ENCODE measurements around the gene MPRIP.
"Not testable (repeated sequence)": the region's sequence is repeated elsewhere in the genome, so short reads cannot be mapped to it uniquely, and the experiment has no call there.

The MPRIP gene

DNA sequence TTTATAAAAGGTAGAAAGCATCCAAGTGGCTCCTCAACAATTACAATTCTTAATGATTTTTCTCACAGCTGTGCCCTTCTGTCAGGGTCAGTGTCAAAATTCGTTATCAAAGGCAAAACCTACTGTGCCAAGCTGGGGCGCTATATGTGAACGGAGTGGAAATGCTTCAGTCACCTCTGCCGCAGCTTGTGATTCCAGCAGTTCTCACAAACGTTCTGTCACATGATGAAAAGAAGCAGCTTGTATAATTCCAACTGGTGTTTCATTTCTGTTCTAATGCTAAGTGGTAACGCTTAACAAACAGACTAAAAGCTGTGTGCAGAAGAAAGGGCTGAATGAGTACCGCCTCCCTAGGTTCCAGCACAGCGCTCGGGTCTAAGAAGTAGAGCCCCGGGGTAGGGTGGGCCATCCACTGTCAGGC lies 149.7 kb downstream of the MPRIP start:
- no peak for DNase-seq

DNA sequence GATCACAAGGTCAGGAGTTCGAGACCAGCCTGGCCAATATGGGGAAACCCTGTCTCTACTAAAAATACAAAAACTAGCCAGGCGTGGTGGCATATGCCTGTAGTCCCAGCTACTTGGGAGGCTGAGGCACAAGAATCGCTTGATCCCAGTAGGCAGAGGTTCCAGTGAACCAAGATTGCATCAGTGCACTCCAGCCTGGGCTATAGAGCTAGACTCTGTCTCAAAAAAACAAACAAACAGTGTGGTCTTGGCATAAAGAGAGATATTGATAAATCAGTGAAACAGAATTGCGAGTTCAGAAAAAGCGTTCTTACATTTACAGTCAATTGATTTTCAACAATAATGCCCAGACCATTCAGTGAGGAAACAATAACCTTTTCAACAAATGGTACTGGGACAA lies 153.2 kb downstream of the MPRIP start:
- not testable (repeated sequence) for DNase-seq

DNA sequence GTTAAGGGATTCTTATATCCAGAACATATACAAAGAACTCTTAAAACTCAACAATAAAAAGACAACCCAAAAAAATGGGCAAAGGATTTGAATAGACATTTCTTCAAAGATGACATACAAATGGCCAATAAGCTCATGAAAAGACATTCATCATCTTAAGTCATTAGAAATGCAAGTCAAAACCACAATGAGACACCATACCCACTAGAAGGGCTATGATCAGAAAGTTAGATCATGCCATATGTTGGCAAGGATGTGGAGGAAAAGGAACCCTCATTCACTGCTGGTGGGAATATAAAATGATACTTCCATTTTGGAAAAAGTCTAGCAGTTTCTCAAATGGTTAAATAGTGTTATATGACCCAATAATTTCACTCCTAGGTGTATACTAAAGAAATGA lies 154.5 kb downstream of the MPRIP start:
- DNase-seq, result no peak

DNA sequence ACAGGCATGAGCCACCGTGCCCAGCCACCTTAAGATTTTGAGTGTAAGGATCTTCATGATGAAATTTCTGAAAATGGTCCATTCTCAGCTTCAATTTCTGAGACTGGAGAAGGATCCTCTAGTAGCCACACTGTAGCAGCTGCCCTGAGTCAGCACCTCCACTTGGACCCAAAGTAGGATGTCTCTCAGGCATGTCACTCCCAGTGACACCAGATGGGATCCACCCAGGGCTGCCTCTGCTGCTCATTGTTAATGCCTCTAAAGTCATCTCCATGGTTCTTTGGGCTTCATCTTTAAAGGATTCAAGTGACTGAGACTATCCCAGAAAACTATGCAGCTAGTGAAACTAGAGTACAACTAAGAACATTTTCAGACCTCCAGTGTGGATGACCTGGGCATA lies 156.0 kb downstream of the MPRIP start:
- DNase-seq, result no peak

DNA sequence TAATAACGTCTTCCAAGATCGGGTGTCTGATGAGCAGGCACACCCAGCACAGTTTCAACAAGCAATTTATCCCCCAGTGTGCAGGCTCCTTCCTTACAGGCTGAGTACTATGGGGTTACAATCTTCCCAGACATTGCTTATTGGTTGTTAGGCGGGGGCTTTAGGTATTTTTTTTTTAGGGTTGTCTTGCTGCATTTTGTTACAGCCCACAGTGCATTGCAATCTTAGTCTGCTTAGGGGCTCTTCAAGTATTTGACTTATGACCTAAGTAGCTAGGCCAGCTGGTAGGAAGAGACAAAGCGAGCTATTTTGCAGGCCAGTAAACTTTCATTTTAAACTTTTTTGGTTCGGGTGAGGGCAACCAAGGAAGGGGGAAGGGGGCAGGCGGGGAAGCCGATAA lies 158.1 kb downstream of the MPRIP start:
- no peak for DNase-seq

DNA sequence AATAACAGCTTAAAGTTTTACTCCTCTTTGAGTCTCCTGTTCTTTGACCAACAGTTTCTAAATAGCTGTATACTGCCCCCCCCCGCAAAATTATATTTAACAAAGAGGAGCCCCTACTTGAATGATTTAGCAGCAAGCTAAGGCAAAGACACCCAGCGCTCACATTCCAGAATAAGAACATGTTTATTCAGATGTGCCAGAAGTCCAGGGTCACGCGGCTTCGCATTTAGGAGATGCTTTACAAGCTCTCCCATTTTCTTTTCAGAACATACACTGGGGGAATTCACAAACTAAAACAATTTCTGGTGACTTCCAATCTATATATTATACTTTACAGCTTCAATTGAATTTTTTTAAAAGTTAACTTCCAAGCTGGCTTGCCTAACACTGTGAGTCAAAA lies 158.6 kb downstream of the MPRIP start:
- no peak for DNase-seq

DNA sequence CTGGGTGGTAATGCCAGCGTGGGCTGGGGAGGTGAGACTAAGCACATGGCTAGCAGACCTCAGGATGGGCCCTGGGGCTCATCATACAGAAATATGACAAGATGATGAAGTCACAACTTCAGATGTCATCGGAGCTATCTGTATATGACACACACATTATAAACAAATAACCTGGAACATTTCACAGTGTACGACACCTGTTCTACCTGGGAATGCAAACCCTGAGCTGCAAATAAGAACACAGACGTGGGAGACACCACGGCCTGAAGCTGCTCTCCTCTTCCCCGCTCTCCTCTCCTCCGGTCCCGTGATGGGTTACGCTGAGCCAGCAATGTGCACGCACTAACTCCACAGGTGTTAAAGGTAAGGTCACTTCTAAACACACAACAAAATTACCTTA lies 159.0 kb downstream of the MPRIP start:
- DNase-seq, result no peak

DNA sequence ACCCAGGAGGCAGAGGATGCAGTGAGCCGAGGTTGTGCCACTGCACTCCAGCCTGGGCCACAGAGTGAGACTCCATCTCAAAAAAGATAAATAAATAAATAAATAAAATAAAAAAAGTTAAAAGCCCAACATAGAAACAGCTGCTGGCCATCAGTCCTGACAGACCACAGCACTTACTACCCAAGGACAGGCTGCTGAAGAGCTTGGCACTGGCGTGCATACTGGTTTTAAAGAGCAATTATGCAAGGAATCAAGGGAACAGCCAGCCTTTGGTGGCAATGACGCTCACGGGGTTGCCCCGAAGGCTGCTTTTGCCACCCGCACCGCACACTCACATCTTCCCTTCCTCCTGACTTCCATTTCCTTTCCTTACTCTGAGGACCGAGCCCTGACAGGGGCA lies 159.7 kb downstream of the MPRIP start:
- no peak for DNase-seq

DNA sequence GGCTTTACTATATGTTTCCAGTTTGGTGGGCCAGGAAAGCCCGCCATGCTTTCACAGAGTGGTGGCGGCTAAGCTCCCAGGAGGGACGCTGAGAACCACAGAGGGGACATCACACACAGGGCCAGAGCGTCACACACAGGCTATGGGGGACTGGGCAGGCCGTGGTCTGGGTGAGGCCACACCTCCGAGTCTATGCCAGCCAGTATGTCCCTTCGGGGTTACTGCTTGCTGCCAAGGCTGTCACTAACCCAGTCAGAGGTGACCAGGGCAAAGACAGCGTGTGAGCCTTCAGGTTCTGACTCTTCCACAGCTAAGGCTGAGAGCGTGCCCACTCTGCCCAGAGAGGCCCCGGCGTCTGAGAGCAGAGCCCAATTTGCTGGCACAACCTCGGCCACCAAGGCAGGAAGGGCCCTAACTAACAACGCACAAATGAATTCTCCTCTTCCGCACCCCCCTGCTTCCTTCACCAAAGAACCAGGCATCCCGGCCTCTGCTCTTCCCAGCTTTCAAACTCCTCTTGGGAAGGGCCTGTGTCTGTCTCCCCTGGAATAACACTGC lies 161.0 kb downstream of the MPRIP start:
- DNase-seq, result no peak

DNA sequence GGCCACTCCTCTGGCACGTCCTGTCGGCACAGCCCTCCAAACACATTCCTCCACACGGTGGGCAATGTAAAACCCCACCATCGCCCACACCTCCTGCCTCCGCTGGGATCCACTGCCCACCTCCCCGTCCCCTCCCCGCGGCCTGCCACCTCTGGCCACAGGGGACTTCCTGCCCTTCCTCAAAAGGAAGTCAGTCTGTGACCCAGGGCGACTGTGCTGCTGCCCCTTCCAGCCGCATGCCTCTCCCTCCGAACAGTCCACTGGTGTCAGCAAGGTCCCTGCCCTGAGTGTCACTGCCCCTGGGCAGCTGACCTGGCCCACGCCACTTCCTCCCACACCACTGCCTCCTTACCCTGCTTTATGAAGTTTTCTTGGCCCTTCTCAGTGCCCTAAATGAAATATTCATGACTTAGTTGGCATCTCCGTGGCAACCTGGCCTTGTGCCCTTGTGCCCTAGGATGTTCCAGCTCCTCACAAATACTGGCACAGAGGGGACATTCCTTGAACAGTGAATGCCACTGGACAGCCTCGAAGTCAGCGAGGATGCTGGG lies 161.9 kb downstream of the MPRIP start:
- DNase-seq, result no peak

DNA sequence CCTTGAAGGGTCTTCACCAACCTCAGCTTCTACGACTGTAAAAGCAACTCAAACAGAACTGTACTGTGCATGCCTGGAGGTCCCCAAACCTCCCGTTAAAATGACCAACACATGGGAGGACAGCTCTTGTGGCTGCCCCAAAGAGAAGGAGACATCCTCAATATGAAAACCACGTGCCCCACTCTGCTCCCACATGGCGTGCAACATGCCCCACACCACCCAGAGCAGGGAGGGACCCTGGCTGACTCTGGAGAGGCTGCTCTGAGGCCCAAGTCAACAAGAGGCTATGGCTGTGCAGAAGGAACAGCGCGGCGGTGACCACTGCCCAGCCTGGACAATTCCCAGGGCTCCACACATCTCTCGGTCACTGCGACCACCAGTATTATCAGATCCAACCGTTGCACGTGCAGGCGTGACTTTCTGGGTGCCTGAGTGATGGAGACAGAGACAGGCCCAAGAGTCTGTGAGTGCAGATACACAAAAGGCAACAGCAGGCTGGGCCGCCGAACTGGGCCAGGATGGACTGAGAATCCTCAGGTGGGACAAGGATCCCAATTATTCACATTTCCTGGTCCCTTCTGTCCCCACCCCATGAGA lies 162.5 kb downstream of the MPRIP start:
- DNase-seq, result no peak

DNA sequence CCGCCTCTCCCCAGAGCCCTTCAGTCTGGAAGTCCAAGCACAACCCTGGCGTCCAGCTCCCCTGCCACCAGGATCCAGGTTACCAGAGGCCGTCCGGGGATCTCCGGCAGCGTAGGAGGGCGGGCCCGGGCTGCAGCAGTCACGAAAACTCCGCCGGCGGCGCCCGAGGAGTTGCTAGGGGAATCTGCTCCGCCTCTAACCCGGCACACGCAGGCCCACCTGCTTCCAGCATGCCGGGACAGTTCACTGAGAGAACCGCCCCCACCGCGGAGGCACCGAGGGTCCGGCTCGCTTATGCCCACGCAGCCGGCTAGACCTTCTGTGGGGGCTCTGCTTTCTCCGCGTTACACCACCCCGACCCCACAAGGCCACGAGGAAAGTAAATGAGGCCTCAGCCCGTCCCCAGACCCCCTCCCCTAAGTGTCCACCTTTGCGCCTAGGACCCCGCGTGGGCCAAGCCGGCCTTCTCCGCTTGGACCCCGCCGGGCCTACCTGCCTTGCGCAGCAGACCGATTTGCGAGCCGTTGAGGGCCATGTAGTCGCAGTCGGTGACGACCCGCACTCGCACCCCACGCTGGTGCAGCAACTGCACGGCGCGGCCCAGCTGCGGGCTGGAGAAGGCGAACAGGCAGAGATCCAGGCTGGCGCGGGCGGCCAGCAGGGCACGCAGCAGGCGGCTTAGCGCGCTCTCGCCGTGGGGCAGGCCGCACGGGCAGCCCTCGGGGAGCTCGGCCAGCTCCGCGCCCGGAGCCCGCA lies 163.3 kb downstream of the MPRIP start:
- peak; percentile 39 for DNase-seq

DNA sequence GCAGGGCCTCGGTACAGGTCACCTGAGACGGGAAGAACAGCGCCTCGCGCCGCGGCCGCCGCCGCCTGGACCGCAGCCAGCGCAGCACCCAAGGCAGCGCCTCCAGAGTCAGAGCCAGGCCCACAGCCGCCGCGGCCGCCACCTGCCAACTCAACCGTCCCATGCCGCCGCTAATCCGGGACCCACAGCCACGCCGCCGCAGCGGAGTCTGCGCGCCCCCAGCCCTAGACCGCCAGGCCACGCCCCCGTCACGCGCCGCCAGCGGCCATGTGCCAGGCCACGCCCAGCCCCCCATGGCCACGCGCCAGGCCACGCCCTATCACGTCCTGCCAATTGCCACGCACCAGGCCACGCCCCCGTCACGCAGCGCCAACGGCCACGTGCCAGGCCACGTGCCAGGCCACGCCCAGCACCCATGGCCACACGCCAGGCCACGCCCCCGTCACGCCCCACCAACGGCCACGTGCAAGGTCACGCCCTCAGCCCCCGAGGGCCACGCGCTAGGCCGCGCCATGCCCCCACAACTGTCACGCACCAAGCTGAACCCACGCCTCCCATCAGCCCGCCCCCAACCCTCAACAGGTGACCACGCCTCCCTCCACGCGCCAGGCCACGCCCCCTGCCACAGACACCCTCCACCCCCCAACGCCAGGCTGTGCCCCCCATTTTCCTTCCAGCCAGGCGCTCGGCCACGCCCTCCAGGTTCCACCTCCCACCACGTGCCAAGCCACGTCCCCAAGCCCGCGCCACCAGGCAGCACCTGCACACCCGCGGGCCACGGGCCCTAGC lies 164.1 kb downstream of the MPRIP start, which contains the start of gene PLD6:
Gene PLD6 (minus strand): TSS at position 210 of the 789 bp plus-strand sequence. CDS start 47 bp downstream, at position 163.
- DNase-seq, result peak; percentile 90

DNA sequence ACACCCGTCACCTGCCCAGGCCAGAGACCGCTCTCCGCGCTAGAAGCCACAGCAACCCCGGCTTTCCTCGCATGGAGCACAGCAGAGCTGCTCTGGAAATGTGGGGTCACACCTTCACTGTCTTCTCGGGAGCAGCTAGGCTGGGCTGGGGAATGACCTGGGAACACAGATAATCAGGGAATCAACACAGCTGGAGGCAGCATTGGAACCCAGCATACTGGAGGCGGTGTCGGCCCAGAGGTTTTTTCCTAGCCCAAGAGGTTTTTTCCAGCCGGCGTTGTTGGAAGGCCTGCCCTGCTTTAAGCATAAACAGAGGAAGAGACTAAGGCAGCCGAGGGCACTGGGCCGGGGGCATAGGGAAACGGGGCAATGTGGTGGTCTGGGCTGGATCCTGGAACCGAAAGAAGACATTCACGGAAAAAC lies 164.7 kb downstream of the MPRIP start:
- no peak for DNase-seq

DNA sequence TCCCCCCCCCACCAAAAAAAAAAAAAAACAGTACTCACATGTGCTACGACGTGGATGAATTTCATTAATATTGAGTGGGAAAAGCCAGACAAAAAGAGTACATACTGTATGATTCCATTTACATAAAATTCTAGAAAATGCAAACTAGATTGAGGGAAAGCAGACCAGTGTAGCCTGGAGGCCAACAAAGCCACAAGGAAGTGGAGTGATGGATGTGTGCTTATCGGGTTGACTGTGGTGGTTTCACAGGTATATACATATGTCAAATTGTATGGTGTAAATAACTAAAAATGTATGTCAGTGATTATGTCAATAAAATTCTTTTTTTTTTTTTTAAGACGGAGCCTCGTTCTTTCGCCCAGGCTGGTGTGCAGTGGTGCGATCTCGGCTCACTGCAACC lies 165.7 kb downstream of the MPRIP start:
- DNase-seq, result no peak

DNA sequence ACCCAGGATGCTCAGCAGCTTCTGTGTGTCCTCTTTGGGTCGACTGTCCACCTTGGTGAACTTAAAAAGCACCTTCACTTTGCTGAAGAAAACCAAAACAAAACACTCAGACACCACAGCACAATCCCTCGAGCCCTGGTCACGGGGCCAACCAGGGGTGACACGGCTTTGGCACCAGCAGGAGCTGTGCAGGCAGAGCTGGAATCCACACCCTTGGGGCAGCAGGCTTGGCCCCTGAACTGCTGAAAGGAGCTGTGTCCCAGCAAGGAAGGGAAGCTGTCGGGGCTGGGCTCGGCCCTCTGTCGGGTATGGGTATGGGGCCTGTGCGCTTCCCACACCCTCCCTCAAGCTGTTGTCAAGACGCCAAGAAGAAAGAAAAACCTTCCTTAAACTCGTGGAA lies 171.5 kb downstream of the MPRIP start:
- DNase-seq, result no peak

DNA sequence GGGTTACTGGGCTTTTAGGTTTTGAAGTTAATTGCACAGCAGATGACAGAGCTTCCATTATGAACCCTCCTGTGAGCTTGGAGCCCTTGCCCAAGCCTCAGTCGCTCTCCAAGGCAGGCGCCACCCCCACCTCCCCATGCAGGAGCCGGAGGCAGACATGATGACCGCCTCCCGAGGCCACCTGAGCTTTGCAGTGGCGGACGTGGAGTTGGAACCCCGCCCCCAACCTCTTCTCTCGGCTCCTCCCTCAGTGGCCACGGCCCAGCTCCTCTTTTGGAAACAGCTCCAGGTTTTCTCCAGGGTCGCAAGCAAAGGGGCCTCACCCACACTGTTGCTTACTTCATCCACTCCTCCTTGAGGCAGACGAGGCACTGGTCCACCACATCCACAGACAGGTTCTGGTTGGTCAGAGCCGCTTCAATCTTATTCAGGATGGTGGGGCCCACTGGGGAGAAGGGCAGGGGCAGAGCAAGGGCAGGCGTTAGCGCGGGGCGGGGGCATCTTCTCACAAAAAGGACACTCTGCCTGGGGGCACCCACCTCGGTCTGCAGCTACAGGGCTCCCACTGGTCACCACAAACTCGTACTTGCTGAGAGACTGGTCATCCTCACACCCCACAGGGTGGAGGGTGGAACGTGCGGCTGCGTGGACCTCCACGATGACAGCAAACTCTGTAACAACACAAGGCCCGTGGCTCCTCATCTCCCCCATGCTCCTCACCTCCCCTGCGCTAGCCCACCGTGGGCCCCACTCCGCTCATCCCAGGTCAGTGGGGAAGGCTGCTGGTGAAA lies 172.6 kb downstream of the MPRIP start:
- DNase-seq, result no peak

DNA sequence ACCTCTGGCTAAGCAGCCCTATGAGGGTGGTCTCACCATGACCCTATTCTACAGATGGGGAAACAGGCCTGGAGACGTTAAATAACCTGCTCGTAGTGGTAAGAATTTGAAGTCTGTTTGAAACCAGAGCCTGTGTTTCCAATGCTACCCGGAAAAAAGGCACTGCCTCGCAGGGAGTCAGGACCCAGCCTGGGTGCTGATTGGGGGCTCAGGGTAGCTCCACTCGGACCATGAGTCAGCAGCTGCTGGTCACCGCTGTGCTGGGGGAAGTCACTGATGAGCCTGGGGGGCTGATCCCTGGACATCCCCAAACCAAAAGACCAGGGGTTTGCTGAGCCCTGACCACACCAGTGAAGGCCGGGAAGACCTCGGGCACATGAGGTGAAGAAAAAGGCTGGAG lies 173.3 kb downstream of the MPRIP start:
- DNase-seq, result no peak

DNA sequence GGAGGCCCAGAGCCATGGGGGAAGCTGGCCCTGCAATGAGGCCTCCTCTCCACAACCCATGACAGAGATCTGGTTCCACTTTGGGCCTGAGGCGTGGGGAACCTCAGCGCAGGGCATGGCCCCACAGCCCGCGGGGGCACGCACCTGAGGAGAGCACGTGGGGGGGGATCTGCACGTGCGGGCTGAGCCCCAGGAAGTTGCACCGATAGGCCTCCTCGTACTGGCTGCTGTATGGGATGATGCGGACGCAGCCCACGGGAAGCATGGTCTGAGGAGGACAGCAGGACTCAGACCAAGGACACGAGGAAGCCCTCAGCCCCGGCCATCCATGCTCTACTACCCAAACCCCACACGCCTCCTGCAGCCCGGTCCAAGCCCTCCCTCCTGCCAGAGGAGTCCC lies 174.0 kb downstream of the MPRIP start:
- DNase-seq, result no peak

DNA sequence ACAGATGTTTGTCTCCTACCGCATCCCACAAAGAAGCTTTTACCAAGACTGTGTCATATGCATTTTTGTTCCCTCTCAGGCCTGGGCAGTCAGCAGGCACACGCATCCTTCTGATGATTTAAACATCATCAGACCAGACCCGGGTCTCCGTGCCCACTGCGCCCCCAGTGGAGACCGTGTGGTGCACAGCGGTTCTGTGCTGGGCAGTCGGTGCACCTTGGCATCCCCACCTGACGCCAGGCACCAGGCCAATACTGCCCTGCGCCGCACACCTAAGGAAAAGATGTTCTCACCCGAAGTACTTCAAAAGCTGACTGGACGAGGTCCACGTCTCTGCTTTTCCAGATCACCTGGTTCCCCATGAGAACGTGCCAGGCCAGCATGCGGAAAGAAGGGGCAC lies 174.5 kb downstream of the MPRIP start:
- no peak for DNase-seq

DNA sequence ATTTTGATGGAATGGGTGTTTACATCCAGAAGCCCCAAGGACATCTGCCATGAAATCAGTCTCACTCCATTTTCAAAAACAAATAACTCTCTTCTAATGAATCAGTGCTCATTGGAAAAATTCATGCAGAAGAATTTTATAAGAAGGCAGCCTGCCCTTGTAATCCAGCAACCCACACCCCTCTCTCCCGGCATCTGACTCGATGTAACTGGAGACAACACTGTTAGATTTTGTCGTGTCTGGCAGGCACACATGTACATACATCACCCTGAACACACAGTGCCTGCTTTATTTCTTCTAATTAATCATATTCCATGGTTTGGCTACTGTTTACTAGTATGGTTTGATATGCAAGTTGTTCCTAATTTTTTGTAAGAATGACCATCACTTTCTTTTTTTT lies 175.7 kb downstream of the MPRIP start:
- DNase-seq, result no peak

DNA sequence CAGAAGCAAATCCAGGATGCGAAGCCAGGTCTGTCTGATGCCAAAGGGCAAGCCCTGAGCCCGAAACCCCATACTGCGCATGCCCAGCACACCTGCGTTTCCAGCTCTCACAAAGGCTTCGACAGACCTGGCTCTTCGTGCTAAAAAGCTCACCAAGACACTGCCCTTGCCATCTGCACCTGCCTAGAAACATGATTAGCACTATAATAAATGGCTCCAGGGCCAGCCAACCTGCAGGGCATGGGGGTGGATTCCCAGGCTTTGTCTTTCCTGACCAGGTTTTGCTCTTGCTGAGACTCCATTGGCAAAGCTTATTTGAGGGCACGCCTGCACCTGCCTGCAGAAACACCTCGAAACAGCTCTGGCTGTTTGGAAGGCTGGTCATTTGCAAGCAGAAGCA lies 178.3 kb downstream of the MPRIP start:
- no peak for DNase-seq

Data from activated gamma-delta T cell (primary cell).